ENCODE measurements around the gene CANT1.

GRCh38 chr17:78985395-78985794 is 24.2 kb downstream of the CANT1 start:
- TF ChIP-seq GATA2 (IDR thresholded peaks at IDR 0.05; ENCODE audit: low read depth, low read length) = no peak
- TF ChIP-seq GATA3 (IDR thresholded peaks at IDR 0.05; ENCODE audit: low read depth, low read length) = no peak
